Motor neuron (in vitro differentiated cells): ENCODE data around the gene CDK16. TPM values are rescaled to one million over a fixed set of nuclear protein-coding genes. Genes with fewer than 3 reads are reported as not detected.

Experiments used
- ATAC-seq, 8 experiments: fragments of 200-7000 bp; cut with Tn5 transposase; replicated peaks in 6 of 8; 2 replicates each; pipeline ENCODE4 v1.8.0; 2021; ENCODE audit warnings: mild to moderate bottlenecking in 8 of 8, moderate library complexity in 8 of 8
- H3K27ac ChIP-seq, 2 donors: fragments of 250-450 bp; sonication (Bioruptor Pico); 2 replicates each; pipeline ENCODE4 v1.9.0; 2021; ENCODE audit warnings: antibody characterized with exemption in 2 of 2, mild to moderate bottlenecking in 2 of 2, moderate library complexity in 1 of 2
- H3K4me1 ChIP-seq, 2 donors: fragments of 250-450 bp; sonication (Bioruptor Pico); replicated peaks in 1 of 2; 2 replicates each; pipeline ENCODE4 v1.6.1; 2021; ENCODE audit warnings: antibody characterized with exemption in 2 of 2, mild to moderate bottlenecking in 2 of 2, moderate library complexity in 1 of 2
- H3K4me3 ChIP-seq, 5 donors: fragments of 250-450 bp; sonication (Bioruptor Pico); 2 replicates each; pipeline ENCODE4 v1.9.0; 2021; ENCODE audit warnings: antibody characterized with exemption in 5 of 5, mild to moderate bottlenecking in 5 of 5, moderate library complexity in 4 of 5
- WGBS, 10 experiments: fragments of 450-650 bp; shearing (Covaris generic); methylation state at CpG; one replicate each; pipeline ENCODE4 v1.0.0; 2022; 5-methylcytosine and 5-hydroxymethylcytosine counted together
- in situ Hi-C, 9 experiments: fragments of 400-800 bp; cut with MboI; loops; one replicate each; pipeline ENCODE4 v1.15.0; 2021; ENCODE audit warnings: low sequenced_read_pairs in 9 of 9, low pct_unique_long_range_greater_than_20kb in 2 of 9; ENCODE audit not compliant: unreplicated experiment in 9 of 9
- total RNA-seq, 8 experiments: library from RNA; unstranded; fragments of 300-600 nt; gene quantifications; 2 replicates each; pipeline versions ENCODE4 v1.2.3 to v1.2.4, GENCODE V29; 2022

CDK16 gene
- total RNA-seq, 8 experiments from 2014 or later: 58.1 to 113 (median 81.7) TPM

GRCh38 chrX:47214435-47215077 is 3.9 kb upstream of the CDK16 start:
- WGBS, 10 experiments: 98% methylated on average over 11 of the region's 20 CpGs; no CpG with 5 or more reads in 9 of the 10 experiments
- in situ Hi-C loops: loop anchor here in 6 of 9 experiments (25.0 kb wide), 2 partner anchors 173 to 298 kb away; no protein-coding TSS in a partner anchor

GRCh38 chrX:47215291-47215900 is 3.1 kb upstream of the CDK16 start:
- in situ Hi-C loops: loop anchor here in 6 of 9 experiments (25.0 kb wide), 2 partner anchors 172 to 297 kb away; no protein-coding TSS in a partner anchor

More at GRCh38 chrX:47214435-47215077, 3.9 kb upstream of the CDK16 start:
- H3K4me3 ChIP-seq: no peak overlapping the region
- peaks cover 7 to 9% of the 10 kb centered on the region in 2 donors for H3K4me1 ChIP-seq
- H3K27ac ChIP-seq: no peak overlapping the region
- no peak for ATAC-seq

DNA sequence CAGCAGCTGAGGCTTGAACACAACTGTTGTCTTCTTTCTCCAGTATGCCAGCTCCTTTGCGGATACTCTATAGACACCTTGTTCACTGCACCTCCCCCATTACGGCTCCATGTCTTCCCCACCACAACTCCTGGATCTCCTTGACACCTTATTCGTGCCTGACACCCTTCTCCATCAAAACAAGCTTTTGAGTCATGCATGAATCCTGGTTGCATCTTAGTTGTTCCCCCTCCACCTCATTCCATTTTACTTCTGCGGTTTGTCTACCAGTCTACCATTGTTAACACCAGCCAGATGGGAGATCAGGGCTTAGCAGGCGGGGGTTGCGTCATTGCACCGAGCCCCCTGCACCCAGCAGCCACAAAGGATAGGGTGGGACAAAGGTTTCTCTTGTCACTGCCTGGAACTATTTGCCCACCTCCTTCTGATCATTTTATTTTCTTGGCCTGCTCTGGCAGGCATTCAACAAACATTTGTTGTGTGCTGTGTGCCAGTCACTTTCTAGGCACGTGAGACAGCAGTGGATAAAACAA is 2.0 kb upstream of the CDK16 start:
- WGBS, 10 experiments: 82 to 100% (median 83%) methylated on average over 2 to 7 of the region's 8 CpGs; no CpG with 5 or more reads in 7 of the 10 experiments
- Histone ChIP-seq H3K27ac (peak overlapping the region; percentile 71 to 83), H3K4me3 (no peak overlapping the region), H3K4me1 (peaks cover 16 to 19% of the 10 kb centered on the region in 2 donors)
- in situ Hi-C loops: loop anchor here in 6 of 9 experiments (25.0 kb wide), 2 partner anchors 171 to 296 kb away; no protein-coding TSS in a partner anchor
- no peak for ATAC-seq

More at GRCh38 chrX:47215291-47215900, 3.1 kb upstream of the CDK16 start:
- H3K4me3 ChIP-seq: no peak overlapping the region
- H3K4me1 ChIP-seq: peaks cover 13 to 15% of the 10 kb centered on the region in 2 donors
- H3K27ac ChIP-seq: no peak overlapping the region
- 94% methylated on average over 12 of the region's 12 CpGs; no CpG with 5 or more reads in 9 of the 10 experiments for WGBS, 10 experiments
- ATAC-seq: no peak

DNA sequence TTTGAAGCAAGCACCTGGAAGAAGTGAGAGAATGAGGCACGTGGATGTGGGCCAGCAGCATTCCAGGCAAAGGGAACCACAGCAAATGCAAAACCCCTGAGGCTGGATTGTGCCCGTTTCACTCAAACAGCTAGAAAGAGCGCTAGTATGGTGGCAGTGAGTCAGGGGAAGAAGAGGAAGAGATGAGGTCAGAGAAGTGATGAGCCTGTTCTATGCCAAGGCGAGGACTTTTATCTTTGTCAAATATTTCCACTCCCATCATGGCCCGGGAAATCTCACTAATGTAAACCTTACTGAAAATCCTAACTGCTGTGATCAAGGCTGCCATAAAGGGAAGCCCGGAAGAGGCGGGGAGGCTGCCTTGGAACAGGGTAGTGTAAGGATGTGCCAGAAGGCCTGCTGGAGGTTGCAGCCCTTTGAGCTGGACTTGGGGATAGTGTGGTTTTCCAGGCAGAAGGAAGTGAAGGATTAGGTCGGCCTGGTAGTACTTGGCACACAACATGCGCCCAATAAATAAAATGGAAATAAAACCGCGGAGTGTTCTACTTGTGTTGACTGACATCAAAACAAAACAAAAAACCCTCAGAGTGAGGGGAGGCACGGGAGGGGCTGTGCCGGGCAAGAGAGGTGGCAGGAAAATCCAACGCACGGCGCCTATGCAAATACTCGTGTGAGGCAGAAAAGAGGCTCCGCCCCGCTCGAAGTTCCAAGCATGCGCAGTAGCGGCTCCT is 1.2 kb upstream of the CDK16 start:
- H3K4me3 ChIP-seq: peak overlapping the region; percentile 14 to 29 (median 21)
- peak overlapping the region; percentile 71 to 83 for H3K27ac ChIP-seq
- ATAC-seq: peak; percentile 3 to 18 (median 12)
- in situ Hi-C loops: loop anchor here in 6 of 9 experiments (25.0 kb wide), 2 partner anchors 170 to 295 kb away; no protein-coding TSS in a partner anchor
- H3K4me1 ChIP-seq: peaks cover 16 to 19% of the 10 kb centered on the region in 2 donors
- 0 to 42% (median 11%) methylated on average over 1 to 10 of the region's 22 CpGs; no CpG with 5 or more reads in 5 of the 10 experiments for WGBS, 10 experiments

DNA sequence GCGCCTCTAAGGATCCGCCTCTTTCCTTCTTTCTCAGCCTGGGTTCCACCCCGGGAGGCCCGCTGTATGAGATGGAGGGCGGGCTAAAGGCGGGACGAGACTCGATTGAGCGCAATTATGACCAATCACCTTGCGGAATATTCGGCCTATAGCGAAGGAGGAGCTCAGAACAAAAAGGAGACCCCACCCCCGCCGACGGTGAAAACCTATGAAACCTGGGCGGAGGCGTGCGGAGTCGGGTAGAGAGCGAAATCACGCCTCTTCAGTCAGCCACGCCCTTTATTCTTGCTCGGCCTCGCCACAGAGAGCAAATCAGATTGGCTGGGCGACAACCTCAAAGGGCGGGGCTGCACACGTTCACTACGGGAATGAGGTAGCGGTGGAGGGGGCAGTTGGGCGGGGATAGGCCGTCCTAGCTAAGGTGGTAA is 615 bp upstream of the CDK16 start:
- WGBS, 10 experiments: 0% methylated on average over 2 to 4 of the region's 31 CpGs; no CpG with 5 or more reads in 8 of the 10 experiments
- ATAC-seq: peak; percentile 61 to 89 (median 86)
- H3K4me1 ChIP-seq: peaks cover 16 to 19% of the 10 kb centered on the region in 2 donors
- peak overlapping the region; percentile 99 to 100 for H3K27ac ChIP-seq
- in situ Hi-C loops: loop anchor here in 6 of 9 experiments (25.0 kb wide), 2 partner anchors 169 to 294 kb away; no protein-coding TSS in a partner anchor
- peak overlapping the region; percentile 71 to 97 (median 80) for H3K4me3 ChIP-seq

GRCh38 chrX:47218920-47219815 is 687 bp downstream of the CDK16 start:
- peak in 6 of 8 experiments; percentile 0 to 17 (median 5) for ATAC-seq
- H3K4me1 ChIP-seq: peaks cover 16 to 19% of the 10 kb centered on the region in 2 donors
- peak overlapping the region; percentile 99 to 100 for H3K27ac ChIP-seq
- peak overlapping the region; percentile 71 to 97 (median 80) for H3K4me3 ChIP-seq
- in situ Hi-C loops: loop anchor here in 6 of 9 experiments (25.0 kb wide), 2 partner anchors 168 to 293 kb away; no protein-coding TSS in a partner anchor
- no CpG with 5 or more reads among the region's 60 CpGs for WGBS, 10 experiments

GRCh38 chrX:47221756-47222155 is 3.3 kb downstream of the CDK16 start:
- no peak for ATAC-seq
- WGBS, 10 experiments: 73% methylated on average over 3 of the region's 4 CpGs; no CpG with 5 or more reads in 9 of the 10 experiments
- in situ Hi-C loops: loop anchor here in 6 of 9 experiments (25.0 kb wide), 2 partner anchors 166 to 291 kb away; no protein-coding TSS in a partner anchor
- no peak overlapping the region for H3K27ac ChIP-seq
- no peak overlapping the region for H3K4me3 ChIP-seq
- peaks cover 14 to 19% of the 10 kb centered on the region in 2 donors for H3K4me1 ChIP-seq

GRCh38 chrX:47222751-47223350 is 4.4 kb downstream of the CDK16 start:
- WGBS, 10 experiments: 100% methylated on average over 1 of the region's 10 CpGs; no CpG with 5 or more reads in 8 of the 10 experiments
- in situ Hi-C loops: loop anchor here in 6 of 9 experiments (25.0 kb wide), 2 partner anchors 164 to 289 kb away; no protein-coding TSS in a partner anchor
- H3K27ac ChIP-seq: no peak overlapping the region
- no peak overlapping the region for H3K4me3 ChIP-seq
- ATAC-seq: no peak
- peaks cover 7 to 11% of the 10 kb centered on the region in 2 donors for H3K4me1 ChIP-seq

DNA sequence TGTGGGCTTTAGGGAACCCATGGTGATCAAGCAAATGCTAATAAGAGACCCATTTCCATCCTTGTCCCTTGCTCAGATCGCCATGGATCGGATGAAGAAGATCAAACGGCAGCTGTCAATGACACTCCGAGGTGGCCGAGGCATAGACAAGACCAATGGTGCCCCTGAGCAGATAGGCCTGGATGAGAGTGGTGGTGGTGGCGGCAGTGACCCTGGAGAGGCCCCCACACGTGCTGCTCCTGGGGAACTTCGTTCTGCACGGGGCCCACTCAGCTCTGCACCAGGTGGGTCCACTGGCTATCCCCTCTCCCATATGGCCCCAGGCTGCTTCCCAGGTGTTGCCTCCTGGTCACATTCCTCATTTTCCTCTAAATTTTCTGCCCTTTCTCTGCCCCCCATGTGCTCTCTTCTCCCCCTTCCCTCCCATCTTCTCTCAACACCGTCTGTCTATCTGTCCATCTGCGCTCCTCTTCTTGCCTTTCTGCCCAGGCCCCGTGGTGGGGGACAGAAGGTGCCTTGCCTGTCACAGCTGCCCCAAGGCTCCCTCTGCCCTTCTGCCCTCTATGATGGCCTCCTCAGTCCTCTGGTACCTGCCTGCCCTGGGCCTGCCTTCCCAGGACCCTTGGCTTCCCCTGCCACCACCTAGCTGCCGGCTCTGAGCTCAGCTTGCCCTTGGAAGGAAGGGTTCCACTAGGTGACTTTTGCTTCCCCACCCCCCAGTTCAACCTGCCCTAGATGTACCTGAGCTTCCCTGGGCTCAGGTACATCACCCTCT is 5.2 kb downstream of the CDK16 start:
- WGBS, 10 experiments: 76 to 100% (median 81%) methylated on average over 1 to 3 of the region's 13 CpGs; no CpG with 5 or more reads in 7 of the 10 experiments
- Histone ChIP-seq H3K4me1 (peaks cover 7 to 11% of the 10 kb centered on the region in 2 donors), H3K27ac (no peak overlapping the region), H3K4me3 (no peak overlapping the region)
- in situ Hi-C loops: loop anchor here in 6 of 9 experiments (25.0 kb wide), 2 partner anchors 164 to 289 kb away; no protein-coding TSS in a partner anchor
- no peak for ATAC-seq

DNA sequence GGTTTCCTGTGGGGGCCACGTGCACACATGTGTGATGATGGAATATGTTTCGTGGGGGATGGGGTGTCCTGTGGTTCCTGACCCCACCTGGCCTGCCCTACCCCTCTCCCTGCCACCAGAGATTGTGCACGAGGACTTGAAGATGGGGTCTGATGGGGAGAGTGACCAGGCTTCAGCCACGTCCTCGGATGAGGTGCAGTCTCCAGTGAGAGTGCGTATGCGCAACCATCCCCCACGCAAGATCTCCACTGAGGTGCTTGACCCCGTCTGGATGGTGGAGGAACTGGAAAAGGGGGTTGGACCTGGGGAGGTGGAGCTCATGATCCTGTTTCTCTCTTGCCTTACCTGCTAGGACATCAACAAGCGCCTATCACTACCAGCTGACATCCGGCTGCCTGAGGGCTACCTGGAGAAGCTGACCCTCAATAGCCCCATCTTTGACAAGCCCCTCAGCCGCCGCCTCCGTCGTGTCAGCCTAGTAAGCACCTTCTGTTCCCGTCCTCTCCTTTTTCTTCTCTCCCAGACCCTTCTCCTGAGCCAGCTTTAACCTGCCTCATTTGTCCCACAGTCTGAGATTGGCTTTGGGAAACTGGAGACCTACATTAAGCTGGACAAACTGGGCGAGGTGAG is 5.9 kb downstream of the CDK16 start:
- in situ Hi-C loops: loop anchor here in 6 of 9 experiments (25.0 kb wide), 2 partner anchors 163 to 288 kb away; no protein-coding TSS in a partner anchor
- peaks cover 7 to 11% of the 10 kb centered on the region in 2 donors for H3K4me1 ChIP-seq
- WGBS, 10 experiments: 80 to 93% (median 84%) methylated on average over 1 to 8 of the region's 17 CpGs; no CpG with 5 or more reads in 7 of the 10 experiments
- ATAC-seq: no peak
- no peak overlapping the region for H3K27ac ChIP-seq
- H3K4me3 ChIP-seq: no peak overlapping the region
